ENCODE measurements around the gene MAN1C1. TPM values are rescaled to one million over a fixed set of nuclear protein-coding genes. Genes with fewer than 3 reads are reported as not detected.
A peak's percentile ranks its signal among the peaks of the same experiment; 100 is the strongest.

MAN1C1 gene
- total RNA-seq, 2 donors from 2014 or later: 2.2 to 4.3 TPM

DNA sequence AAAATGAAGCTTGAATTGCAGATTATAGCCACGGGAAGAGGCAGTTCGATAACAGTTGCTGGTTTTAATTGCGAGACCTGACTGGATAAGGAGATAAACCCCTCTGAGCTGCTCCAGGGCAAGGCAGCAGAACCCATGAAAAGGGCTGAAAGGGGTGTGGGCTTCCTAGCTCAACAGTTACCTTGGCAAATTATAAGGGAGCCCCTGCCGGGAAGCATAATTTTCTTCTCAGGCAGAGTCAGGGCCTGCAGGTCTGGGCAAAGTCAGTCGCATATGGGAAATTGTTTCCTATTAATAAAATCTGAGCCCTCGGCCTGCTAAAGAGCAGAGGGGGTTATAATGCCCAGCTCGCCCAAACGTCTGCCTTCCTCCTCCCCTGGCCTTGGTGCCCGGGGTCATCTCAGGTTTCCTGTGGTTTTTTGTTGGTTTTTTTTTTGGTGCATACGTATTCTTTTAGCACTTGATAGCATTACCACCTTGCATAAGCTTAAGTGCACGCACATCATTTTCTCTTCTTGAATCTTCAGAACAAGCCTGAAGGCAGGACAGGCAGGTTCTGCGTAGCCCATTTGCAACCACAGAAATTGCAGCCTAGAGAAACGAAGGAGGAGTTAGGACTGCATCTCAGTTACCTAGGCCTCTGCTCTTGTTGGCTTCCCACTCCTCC is 149.5 kb downstream of the MAN1C1 start:
- H3K4me1 ChIP-seq (ENCODE audit: control insufficient read depth, insufficient read depth, low read length): peaks cover under 1% of the 10 kb centered on the region
- H3K9me3 ChIP-seq (ENCODE audit: control insufficient read depth, low read length): no peaks in the 10 kb centered on the region
- 86 to 87% methylated on average over 8 to 13 of the region's 13 CpGs for WGBS, 2 experiments (ENCODE audit: insufficient coverage in 1 of 2, insufficient read length in 1 of 2)
- no peak overlapping the region for H3K27ac ChIP-seq (ENCODE audit: low read depth, low read length)
- H3K4me1 Mint-ChIP-seq: peaks cover 12% of the 10 kb centered on the region
- no peak for DNase-seq
- no peaks in the 10 kb centered on the region for H3K9me3 Mint-ChIP-seq
- no peak for TF ChIP-seq CTCF (conservative IDR thresholded peaks at IDR 0.05)
- H3K27me3 ChIP-seq (ENCODE audit: control insufficient read depth, insufficient read depth, low read length, poor library complexity, severe bottlenecking): no peaks in the 10 kb centered on the region
- H3K9ac ChIP-seq (ENCODE audit: extremely low read depth, low read length, poor library complexity, severe bottlenecking): no peak overlapping the region
- H3K4me3 Mint-ChIP-seq: no peak overlapping the region
- H3K27ac Mint-ChIP-seq: peak overlapping the region; percentile 35
- H3K4me3 ChIP-seq (ENCODE audit: low read length): no peak overlapping the region
- H3K36me3 Mint-ChIP-seq (ENCODE audit: low read depth): no peaks in the 10 kb centered on the region
- no peaks in the 10 kb centered on the region for H3K36me3 ChIP-seq (ENCODE audit: control insufficient read depth, insufficient read depth, low read length)
- H3K27me3 Mint-ChIP-seq (ENCODE audit: insufficient read depth): no peaks in the 10 kb centered on the region

DNA sequence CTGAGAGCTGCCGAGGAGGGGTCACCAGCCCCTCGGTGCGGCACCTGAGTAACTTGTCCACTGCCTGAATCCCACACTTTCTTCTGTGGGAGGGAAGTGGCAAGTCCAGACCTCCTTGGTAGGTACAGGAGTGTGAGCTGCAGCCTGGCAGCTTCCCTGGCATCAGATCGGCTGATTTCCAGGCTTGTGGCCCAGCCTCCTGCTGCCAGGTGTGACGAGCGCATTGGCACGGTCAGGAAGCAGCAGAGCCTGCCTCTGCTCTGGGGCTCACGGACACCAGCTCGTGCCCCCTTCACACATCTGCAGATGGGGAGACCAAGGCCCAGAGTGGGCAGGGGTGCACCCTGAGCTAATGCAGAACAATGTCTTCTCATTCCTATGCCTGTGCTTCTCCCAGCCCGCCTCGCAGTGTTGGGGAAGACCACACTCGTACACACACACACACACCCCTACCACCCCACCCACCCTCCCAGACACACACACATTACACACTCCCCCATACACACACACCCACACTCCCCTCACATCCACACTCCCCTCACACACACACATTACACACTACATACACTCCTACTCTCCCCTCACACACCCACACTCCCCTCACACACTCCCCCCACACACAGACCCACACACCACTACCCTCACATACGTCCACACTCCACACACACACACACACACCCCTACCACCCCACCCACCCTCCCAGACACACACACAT is 150.3 kb downstream of the MAN1C1 start:
- H3K9me3 Mint-ChIP-seq: no peaks in the 10 kb centered on the region
- H3K4me1 Mint-ChIP-seq: peaks cover 20% of the 10 kb centered on the region
- H3K27me3 Mint-ChIP-seq (ENCODE audit: insufficient read depth): no peaks in the 10 kb centered on the region
- H3K27ac Mint-ChIP-seq: no peak overlapping the region
- H3K27ac ChIP-seq (ENCODE audit: low read depth, low read length): no peak overlapping the region
- H3K4me3 Mint-ChIP-seq: no peak overlapping the region
- no peaks in the 10 kb centered on the region for H3K36me3 Mint-ChIP-seq (ENCODE audit: low read depth)
- 95% methylated on average over 8 to 13 of the region's 13 CpGs for WGBS, 2 experiments (ENCODE audit: insufficient coverage in 1 of 2, insufficient read length in 1 of 2)
- H3K9me3 ChIP-seq (ENCODE audit: control insufficient read depth, low read length): no peaks in the 10 kb centered on the region
- peaks cover 8% of the 10 kb centered on the region for H3K4me1 ChIP-seq (ENCODE audit: control insufficient read depth, insufficient read depth, low read length)
- no peak for DNase-seq
- TF ChIP-seq CTCF (conservative IDR thresholded peaks at IDR 0.05): no peak
- no peaks in the 10 kb centered on the region for H3K27me3 ChIP-seq (ENCODE audit: control insufficient read depth, insufficient read depth, low read length, poor library complexity, severe bottlenecking)
- no peak overlapping the region for H3K9ac ChIP-seq (ENCODE audit: extremely low read depth, low read length, poor library complexity, severe bottlenecking)
- H3K4me3 ChIP-seq (ENCODE audit: low read length): no peak overlapping the region
- H3K36me3 ChIP-seq (ENCODE audit: control insufficient read depth, insufficient read depth, low read length): no peaks in the 10 kb centered on the region

DNA sequence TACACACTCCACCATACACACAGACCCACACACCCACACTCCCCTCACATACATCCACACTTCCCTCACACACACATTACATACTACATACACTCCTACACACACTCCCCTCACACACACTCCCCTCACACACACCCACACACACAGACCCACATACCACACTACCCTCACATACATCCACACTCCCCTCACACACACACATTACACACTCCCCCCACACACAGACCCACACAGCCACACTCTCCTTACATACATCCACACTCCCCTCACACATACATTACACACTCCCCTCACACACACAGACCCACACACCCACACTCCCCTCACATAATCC is 150.8 kb downstream of the MAN1C1 start:
- no peaks in the 10 kb centered on the region for H3K36me3 Mint-ChIP-seq (ENCODE audit: low read depth)
- H3K9me3 Mint-ChIP-seq: no peaks in the 10 kb centered on the region
- Histone ChIP-seq H3K27me3 (ENCODE audit: control insufficient read depth, insufficient read depth, low read length, poor library complexity, severe bottlenecking) (no peaks in the 10 kb centered on the region), H3K9ac (ENCODE audit: extremely low read depth, low read length, poor library complexity, severe bottlenecking) (no peak overlapping the region), H3K9me3 (ENCODE audit: control insufficient read depth, low read length) (no peaks in the 10 kb centered on the region), H3K36me3 (ENCODE audit: control insufficient read depth, insufficient read depth, low read length) (no peaks in the 10 kb centered on the region), H3K4me3 (ENCODE audit: low read length) (no peak overlapping the region), H3K27ac (ENCODE audit: low read depth, low read length) (no peak overlapping the region), H3K4me1 (ENCODE audit: control insufficient read depth, insufficient read depth, low read length) (peaks cover 9% of the 10 kb centered on the region)
- H3K4me1 Mint-ChIP-seq: peaks cover 23% of the 10 kb centered on the region
- H3K27me3 Mint-ChIP-seq (ENCODE audit: insufficient read depth): no peaks in the 10 kb centered on the region
- TF ChIP-seq CTCF (conservative IDR thresholded peaks at IDR 0.05): no peak
- H3K27ac Mint-ChIP-seq: no peak overlapping the region
- no peak for DNase-seq
- no peak overlapping the region for H3K4me3 Mint-ChIP-seq
